Activated naive CD8-positive, alpha-beta T cell treated with anti-CD3 and anti-CD28 coated beads for 36 hours (primary cell): ENCODE measurements around the gene CDKN2B. TPM values are rescaled to one million over a fixed set of nuclear protein-coding genes. Genes with fewer than 3 reads are reported as not detected.

Source experiments
- DNase-seq: peaks from one replicate; pipeline ENCODE4 v3.0.0; 2021
- H3K27ac Mint-ChIP-seq: one replicate; pipeline ENCODE4 v1.8.0; 2022; ENCODE audit warnings: mild to moderate bottlenecking, moderate library complexity, mixed read lengths
- H3K27me3 Mint-ChIP-seq: one replicate; pipeline ENCODE4 v1.8.0; 2022; ENCODE audit warnings: mild to moderate bottlenecking, mixed read lengths
- H3K36me3 Mint-ChIP-seq: one replicate; pipeline ENCODE4 v1.8.0; 2021; ENCODE audit warnings: mild to moderate bottlenecking, mixed read lengths
- H3K4me1 Mint-ChIP-seq: one replicate; pipeline ENCODE4 v1.8.0; 2021; ENCODE audit warnings: mixed read lengths
- H3K4me3 Mint-ChIP-seq: one replicate; pipeline ENCODE4 v1.8.0; 2022; ENCODE audit warnings: mild to moderate bottlenecking, moderate library complexity, mixed read lengths
- H3K9me3 Mint-ChIP-seq: one replicate; pipeline ENCODE4 v1.8.0; 2022; ENCODE audit warnings: mixed read lengths
- total RNA-seq, 2 experiments: library from RNA; stranded (reverse); gene quantifications; one replicate each; pipeline ENCODE4 v1.2.3, GENCODE V29; 2021

The CDKN2B gene
- total RNA-seq, 2 experiments from 2014 or later = not detected

DNA sequence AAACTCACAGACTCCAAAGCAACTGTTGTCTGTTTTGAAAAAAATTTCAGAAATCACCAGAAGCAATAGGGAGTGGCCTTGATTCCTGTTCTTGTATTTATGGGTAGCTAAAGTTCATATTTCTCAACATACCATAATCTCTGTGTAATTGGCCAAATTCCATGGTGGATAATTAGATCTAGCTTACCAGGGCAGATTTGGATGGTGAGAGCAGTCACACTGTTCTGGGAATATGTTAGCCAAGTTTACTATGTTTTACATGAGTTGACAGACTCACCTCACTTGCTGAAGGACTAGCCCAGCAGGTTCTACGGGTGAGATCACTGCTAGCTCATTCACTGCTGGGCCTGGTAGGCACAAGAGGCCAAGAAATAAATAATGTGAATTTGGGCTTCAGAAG is 32.7 kb upstream of the CDKN2B start:
- no peak for DNase-seq
- Mint-ChIP-seq H3K4me3 (no peak overlapping the region), H3K9me3 (no peaks in the 10 kb centered on the region), H3K27ac (no peak overlapping the region), H3K27me3 (peaks cover 14% of the 10 kb centered on the region), H3K36me3 (no peaks in the 10 kb centered on the region), H3K4me1 (peaks cover 32% of the 10 kb centered on the region)

DNA sequence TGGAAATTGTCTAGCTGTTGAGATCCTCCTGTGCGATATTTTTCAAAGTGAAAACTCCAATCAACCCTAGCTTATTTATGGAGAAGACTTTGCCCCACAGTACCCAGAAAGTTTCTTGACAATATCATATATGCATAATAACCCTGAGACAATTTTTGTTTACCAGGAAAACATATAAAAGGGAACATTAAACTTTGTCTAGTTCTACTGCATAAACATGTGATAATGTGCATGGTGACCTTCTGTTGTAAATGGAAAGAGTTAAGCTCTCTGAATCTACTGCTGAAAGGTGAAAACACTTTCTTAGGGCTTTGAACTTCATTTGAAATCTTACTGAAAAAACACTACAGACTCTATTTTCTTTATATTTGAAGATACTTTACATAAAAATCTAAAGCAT is 32.2 kb upstream of the CDKN2B start:
- H3K4me1 Mint-ChIP-seq = peaks cover 29% of the 10 kb centered on the region
- H3K27me3 Mint-ChIP-seq = peaks cover 14% of the 10 kb centered on the region
- no peaks in the 10 kb centered on the region for H3K36me3 Mint-ChIP-seq
- no peak overlapping the region for H3K27ac Mint-ChIP-seq
- H3K4me3 Mint-ChIP-seq = no peak overlapping the region
- DNase-seq = no peak
- no peaks in the 10 kb centered on the region for H3K9me3 Mint-ChIP-seq

DNA sequence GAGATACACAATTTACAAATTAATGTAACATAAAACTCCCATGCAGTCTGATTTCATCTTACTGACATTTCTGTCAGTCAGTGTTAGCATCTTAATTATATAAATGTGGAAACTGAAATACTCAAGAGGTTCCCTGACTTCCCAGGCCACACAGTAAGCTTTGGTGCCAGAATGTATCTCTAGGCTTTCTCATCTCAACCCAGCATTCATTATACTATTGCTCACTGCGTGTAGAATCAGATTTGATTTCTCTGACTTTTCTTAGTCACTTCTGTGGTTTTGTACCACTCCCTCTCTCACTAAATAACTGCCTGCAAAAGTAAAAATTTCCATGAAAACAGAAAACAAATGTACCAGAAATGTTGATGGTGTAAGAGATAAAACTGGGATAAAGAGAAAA is 31.7 kb upstream of the CDKN2B start:
- H3K9me3 Mint-ChIP-seq = no peaks in the 10 kb centered on the region
- no peak overlapping the region for H3K27ac Mint-ChIP-seq
- peaks cover 28% of the 10 kb centered on the region for H3K4me1 Mint-ChIP-seq
- H3K4me3 Mint-ChIP-seq = no peak overlapping the region
- no peaks in the 10 kb centered on the region for H3K36me3 Mint-ChIP-seq
- peaks cover 14% of the 10 kb centered on the region for H3K27me3 Mint-ChIP-seq
- DNase-seq = no peak

DNA sequence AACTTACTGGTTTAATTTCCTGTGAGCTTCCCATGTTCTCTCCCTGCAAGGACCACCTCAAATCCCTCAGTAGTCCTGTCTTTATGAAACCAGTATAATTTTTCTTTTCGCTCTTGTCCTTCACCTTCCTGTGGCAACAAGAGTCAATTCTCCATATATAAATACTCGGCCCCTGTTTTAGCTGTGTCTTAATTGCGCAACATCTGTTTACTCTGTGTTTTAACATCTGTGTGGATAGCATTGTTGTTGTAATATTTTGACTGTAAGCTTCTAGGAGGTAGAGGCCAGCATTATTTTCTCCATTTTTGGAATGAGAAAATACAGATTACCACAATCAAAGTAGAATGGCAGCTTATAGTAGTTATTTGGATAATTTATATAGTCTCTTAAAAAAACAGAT is 30.2 kb upstream of the CDKN2B start:
- H3K9me3 Mint-ChIP-seq = no peaks in the 10 kb centered on the region
- no peak overlapping the region for H3K27ac Mint-ChIP-seq
- DNase-seq = no peak
- H3K4me3 Mint-ChIP-seq = no peak overlapping the region
- no peaks in the 10 kb centered on the region for H3K36me3 Mint-ChIP-seq
- H3K4me1 Mint-ChIP-seq = peaks cover 30% of the 10 kb centered on the region
- H3K27me3 Mint-ChIP-seq = peaks cover 10% of the 10 kb centered on the region

DNA sequence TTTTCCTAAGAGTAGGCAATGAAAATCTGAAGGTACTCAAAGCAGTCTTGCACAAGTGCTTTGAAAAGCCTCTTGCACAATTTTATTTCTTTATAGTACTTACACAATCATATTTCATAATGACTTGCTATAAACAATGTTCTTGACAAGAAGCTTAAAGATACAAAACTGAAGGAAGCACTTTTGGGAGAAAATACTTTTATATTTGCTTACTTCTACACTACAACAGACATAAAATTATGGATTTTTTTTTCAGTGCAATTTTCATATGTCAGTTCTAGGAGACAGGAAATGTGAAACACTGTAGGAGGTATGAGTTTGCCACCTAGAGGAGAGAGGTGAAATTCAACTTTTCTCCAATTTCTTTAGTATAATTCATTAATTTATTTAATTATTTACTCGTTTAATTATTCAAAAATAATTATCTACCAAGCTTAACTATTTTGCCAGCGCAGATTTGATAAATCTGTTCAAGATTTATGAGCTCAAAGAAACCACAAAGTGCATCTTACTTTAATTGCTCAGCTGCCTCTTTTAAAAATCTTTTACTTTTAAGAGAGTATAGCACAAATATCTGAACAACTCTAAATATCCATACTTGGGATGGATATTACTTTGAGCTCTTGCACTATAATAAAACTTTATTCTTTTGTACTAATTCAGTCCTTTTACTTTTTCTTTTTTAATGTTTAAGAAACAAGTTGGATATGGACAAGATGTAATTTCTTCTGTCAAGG is 29.0 kb upstream of the CDKN2B start:
- H3K27me3 Mint-ChIP-seq = peaks cover 10% of the 10 kb centered on the region
- no peak overlapping the region for H3K4me3 Mint-ChIP-seq
- no peaks in the 10 kb centered on the region for H3K36me3 Mint-ChIP-seq
- H3K9me3 Mint-ChIP-seq = no peaks in the 10 kb centered on the region
- DNase-seq = no peak
- H3K4me1 Mint-ChIP-seq = peaks cover 30% of the 10 kb centered on the region
- H3K27ac Mint-ChIP-seq = no peak overlapping the region

DNA sequence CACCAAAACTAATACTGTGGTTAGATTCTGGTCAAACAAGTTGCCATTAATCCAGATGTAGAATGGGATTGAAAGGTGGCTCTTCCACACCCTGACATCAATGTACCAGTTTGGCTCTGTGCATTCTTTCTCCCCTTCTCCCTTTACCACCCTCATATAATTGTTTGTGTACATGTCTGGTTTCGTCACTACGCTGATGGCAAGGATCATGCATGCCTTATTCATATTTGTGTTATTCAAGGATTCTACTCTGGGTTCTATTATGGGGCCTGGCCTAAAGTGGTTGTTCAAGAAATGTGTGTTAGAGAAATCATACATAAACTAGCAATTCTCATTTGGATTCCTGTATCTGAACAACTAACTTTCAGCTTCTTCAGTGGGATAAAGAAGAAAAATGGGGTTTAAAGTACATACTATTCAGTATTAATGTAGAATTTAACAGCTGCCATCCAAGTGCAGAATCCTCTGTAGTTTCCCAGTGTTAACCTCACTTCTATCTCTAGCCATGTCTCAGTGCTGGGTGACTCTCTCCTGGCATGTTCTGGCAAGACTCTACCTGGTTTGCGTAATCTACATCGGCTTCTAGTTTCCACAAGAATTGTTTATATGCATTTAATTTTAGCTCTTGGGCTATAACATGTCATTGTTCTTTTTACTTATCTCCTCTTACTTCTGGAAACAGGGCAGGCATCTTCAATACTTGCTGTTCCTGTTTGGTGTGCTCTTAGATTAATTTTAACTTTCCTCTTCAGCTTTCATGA is 27.9 kb upstream of the CDKN2B start:
- H3K4me1 Mint-ChIP-seq = peaks cover 30% of the 10 kb centered on the region
- DNase-seq = no peak
- no peaks in the 10 kb centered on the region for H3K9me3 Mint-ChIP-seq
- H3K27me3 Mint-ChIP-seq = peaks cover 7% of the 10 kb centered on the region
- H3K4me3 Mint-ChIP-seq = no peak overlapping the region
- H3K27ac Mint-ChIP-seq = no peak overlapping the region
- H3K36me3 Mint-ChIP-seq = no peaks in the 10 kb centered on the region

DNA sequence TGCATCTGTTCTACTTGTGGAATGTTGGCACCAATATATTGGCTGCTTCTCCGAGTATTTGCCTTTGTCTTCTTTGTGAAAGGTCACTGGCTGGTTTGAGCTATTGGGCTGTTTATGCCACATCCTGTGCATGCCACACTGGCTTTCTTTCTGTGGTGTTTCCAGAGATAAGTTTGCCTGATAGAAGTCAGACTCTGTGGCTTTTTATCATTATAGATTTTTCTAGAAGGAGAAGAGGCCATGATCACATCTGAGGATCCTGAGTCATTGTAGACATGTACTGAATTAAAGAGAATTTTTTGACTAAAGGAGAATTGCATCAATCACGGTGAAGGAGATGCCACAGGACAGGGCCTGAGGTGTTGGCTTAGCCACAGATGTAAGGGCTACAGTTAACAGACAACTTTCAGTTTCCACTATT is 26.5 kb upstream of the CDKN2B start:
- Mint-ChIP-seq H3K9me3 (no peaks in the 10 kb centered on the region), H3K4me3 (no peak overlapping the region), H3K27me3 (peaks cover 3% of the 10 kb centered on the region), H3K36me3 (no peaks in the 10 kb centered on the region), H3K4me1 (peaks cover 21% of the 10 kb centered on the region), H3K27ac (no peak overlapping the region)
- no peak for DNase-seq

DNA sequence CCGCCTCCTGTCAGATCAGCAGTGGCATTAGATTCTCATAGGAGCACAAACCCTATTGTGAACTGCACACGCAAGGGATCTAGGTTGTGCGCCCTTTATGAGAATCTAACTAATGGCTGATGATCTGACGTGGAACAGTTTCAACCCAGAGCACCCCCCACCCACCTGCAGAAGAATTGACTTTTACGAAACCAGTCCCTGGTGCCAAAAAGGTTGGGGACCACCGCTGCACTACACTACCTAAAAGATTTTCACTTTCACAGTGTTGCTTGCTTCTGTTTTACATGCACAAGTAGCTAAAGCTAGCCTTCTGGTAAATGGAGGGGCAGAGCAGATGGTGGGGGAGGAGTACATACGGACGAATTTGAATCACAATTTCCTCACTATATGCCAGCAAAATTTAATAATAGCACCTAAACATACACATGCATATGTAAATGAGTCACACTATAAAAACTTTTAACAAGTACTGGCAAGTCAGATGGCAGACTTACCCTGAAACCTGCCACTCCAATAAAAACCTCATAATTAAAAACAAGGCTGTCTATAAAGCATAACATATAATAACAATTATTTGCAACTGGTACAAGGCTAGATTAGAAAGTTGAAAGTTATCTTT is 24.0 kb upstream of the CDKN2B start:
- no peak overlapping the region for H3K4me3 Mint-ChIP-seq
- no peaks in the 10 kb centered on the region for H3K9me3 Mint-ChIP-seq
- H3K36me3 Mint-ChIP-seq = no peaks in the 10 kb centered on the region
- H3K27ac Mint-ChIP-seq = no peak overlapping the region
- no peak for DNase-seq
- peaks cover 22% of the 10 kb centered on the region for H3K4me1 Mint-ChIP-seq
- H3K27me3 Mint-ChIP-seq = peaks cover 6% of the 10 kb centered on the region

DNA sequence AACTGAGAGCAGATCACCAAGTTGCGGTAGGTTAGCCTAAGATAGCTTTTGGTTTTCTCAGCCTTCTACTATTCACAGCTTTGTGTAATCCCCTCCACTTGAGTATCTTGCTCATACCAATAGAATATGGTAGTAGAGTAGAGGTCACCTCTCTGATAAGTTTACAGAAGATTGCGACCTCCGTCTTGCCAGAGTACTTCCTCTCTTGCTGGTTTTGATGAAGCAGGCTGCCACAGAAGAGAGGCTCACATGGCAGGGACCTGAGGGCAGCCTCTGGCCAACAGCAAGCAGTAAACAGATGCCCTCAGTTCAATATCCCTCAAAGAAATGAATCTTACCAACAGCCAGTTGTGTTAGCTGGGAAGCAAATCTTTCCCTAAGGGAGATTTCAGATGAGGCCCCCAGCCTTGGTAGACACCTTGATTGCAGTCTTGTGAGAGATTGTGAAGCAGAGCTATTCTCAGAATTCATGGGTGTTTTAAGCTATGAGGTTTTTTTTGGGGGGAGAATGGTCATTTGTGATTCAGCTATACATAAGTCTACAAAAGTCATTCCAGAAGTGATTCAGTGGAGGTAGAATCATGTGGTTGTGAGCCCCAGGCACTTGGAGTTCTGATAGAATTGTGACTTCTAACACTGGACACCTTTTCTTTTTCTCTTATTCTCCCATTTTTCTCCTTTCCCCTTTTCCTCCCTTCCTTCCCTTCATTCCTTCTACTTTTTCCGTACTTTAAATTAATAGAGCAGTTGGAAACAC is 22.7 kb upstream of the CDKN2B start:
- Mint-ChIP-seq H3K27me3 (peaks cover 10% of the 10 kb centered on the region), H3K4me1 (peaks cover 15% of the 10 kb centered on the region), H3K9me3 (no peaks in the 10 kb centered on the region), H3K36me3 (no peaks in the 10 kb centered on the region), H3K27ac (no peak overlapping the region), H3K4me3 (no peak overlapping the region)
- DNase-seq = no peak

DNA sequence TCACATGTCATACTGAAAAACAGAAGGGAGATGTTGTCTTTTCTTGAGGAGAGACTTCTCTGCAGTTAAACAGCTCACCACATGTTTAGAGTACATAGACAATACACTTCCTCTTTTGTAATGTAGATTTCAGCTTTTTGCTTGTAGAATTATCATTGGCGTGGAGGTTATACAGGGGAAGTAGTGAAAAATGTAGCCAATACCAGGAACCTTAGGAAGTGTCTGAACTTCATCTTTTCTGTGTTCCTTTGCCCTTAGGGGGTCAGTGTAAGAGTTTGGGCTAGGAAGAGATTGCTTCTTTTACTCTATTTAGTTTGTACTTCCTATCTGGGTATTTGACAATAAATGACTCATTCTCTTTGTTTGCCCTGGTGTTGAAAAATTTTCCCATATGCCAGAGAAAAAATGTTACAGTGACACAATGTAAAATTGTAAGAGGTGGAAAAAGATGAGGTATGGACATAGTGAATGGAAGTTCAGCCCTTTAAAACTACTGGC is 21.0 kb upstream of the CDKN2B start:
- Mint-ChIP-seq H3K27ac (no peak overlapping the region), H3K27me3 (peaks cover 17% of the 10 kb centered on the region), H3K4me1 (peaks cover 5% of the 10 kb centered on the region), H3K36me3 (no peaks in the 10 kb centered on the region), H3K4me3 (no peak overlapping the region), H3K9me3 (no peaks in the 10 kb centered on the region)
- DNase-seq = no peak

DNA sequence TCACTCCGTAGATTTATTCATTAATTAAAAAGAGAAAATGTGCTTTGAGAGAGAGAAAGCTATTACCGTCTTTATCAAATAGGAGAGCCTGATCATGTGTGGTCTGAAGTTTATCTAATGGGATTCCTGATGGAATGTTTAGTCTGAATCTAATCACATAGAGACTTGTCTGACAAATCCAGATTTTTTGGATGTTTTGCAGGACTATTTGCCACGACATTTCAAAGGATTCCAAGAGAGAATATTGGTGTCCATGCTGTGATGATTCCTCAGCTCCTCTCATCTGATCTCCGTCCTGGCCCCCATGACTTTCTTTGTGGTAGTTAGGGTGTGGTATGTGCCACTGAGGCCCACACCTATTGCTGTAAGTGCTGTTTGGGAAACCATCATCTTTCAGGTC is 20.1 kb upstream of the CDKN2B start:
- Mint-ChIP-seq H3K36me3 (no peaks in the 10 kb centered on the region), H3K9me3 (no peaks in the 10 kb centered on the region), H3K27ac (no peak overlapping the region), H3K27me3 (peaks cover 19% of the 10 kb centered on the region), H3K4me3 (no peak overlapping the region), H3K4me1 (peaks cover 5% of the 10 kb centered on the region)
- no peak for DNase-seq

DNA sequence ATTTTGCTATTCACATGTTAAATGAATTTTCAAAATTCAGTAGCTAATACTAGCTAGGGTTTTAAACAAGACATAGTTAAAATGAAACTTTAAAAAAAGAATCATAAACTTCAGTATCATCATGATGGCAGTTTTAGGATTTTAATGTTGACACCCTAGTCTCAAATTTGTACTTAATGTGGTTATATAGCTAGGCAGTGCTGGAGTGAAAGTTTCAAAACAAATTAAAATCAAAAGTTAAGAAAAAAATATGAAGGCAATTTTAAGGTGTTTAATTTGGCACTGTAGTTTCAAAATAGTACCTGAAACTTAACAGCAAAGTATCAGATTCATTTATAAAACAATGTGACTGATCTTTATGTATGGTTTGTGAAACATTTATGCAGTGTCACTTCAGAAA is 19.3 kb upstream of the CDKN2B start:
- Mint-ChIP-seq H3K27me3 (peaks cover 26% of the 10 kb centered on the region), H3K36me3 (no peaks in the 10 kb centered on the region), H3K4me3 (no peak overlapping the region), H3K9me3 (no peaks in the 10 kb centered on the region), H3K27ac (no peak overlapping the region), H3K4me1 (peaks cover 5% of the 10 kb centered on the region)
- DNase-seq = no peak

DNA sequence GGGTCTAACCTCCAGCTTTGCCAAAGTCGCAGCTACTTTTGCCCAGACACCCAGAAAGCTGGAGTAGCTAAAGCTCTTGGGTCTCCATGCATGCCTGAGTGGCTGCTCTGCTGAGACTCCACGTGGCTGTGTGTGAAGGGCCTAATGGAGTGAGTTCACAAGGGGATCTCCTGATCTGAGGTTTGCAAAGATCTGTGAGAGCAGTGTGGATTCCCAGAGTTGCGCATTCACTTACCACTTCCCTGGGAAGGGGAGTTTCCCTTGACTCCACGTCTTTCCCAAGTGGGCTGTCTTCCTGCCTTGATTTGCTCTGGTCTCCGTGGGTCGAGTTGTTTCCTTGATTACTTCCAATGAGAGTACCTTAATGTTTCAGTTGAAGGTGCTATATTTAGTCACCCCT is 17.6 kb upstream of the CDKN2B start:
- peaks cover 5% of the 10 kb centered on the region for H3K4me1 Mint-ChIP-seq
- no peak for DNase-seq

DNA sequence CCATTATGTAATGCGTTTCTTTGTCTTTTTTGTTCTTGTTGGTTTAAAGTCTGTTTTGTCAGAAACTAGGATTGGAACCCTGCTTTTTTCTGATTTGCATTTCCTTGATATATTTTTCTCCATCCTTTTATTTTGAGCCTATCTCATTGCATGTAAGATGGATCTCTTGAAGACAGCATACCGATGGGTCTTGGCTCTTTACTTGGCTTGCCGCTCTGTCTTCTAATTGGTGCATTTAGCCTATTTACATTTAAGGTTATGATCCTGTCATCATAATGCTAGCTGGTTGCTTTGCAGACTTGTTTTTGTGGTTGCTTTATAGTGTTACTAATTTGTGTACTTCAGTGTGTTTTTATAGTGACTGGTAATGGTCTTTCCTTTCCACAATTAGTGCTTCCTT is 13.3 kb upstream of the CDKN2B start:
- Mint-ChIP-seq H3K27me3 (peaks cover 64% of the 10 kb centered on the region), H3K27ac (no peak overlapping the region), H3K9me3 (peaks cover 14% of the 10 kb centered on the region), H3K4me3 (no peak overlapping the region), H3K4me1 (no peaks in the 10 kb centered on the region), H3K36me3 (peaks cover 3% of the 10 kb centered on the region)
- no peak for DNase-seq

More for the DNA sequence above, 17.6 kb upstream of the CDKN2B start:
- H3K36me3 Mint-ChIP-seq = no peaks in the 10 kb centered on the region
- peaks cover 3% of the 10 kb centered on the region for H3K9me3 Mint-ChIP-seq
- H3K4me3 Mint-ChIP-seq = no peak overlapping the region
- H3K27ac Mint-ChIP-seq = no peak overlapping the region
- H3K27me3 Mint-ChIP-seq = peaks cover 43% of the 10 kb centered on the region
